H7 (cell line): ENCODE data around the gene CRYBG3. TPM values are rescaled to one million over a fixed set of nuclear protein-coding genes. Genes with fewer than 3 reads are reported as not detected.

Source experiments
- DNase-seq: peaks from one replicate; pipeline ENCODE4 v3.0.0; 2012
- H3K27me3 ChIP-seq: 2 replicates; pipeline ENCODE4 v1.6.0; 2011; ENCODE audit warnings: mild to moderate bottlenecking, low read length; ENCODE audit not compliant: control insufficient read depth, insufficient read depth
- H3K36me3 ChIP-seq: replicated peaks from 2 replicates; pipeline ENCODE4 v1.5.1; 2011; ENCODE audit warnings: low read length; ENCODE audit not compliant: control insufficient read depth, insufficient read depth
- H3K4me3 ChIP-seq: 2 replicates; pipeline ENCODE4 v1.5.1; 2011; ENCODE audit warnings: low read depth, mild to moderate bottlenecking, control low read depth, low read length, moderate library complexity; ENCODE audit not compliant: insufficient read depth
- total RNA-seq: library from RNA; depleted of rRNA; stranded (reverse); fragments of >200 nt; shearing (Covaris generic); gene quantifications from 2 replicates; pipeline ENCODE4 v1.2.3, GENCODE V29; 2014; rRNA removed

The CRYBG3 gene
- 3.7 and 5.7 TPM in 2 replicates for total RNA-seq

- Histone ChIP-seq H3K4me3 (peak within 1 kb of the TSS; percentile 77), H3K27me3 (peaks cover 33% of the 10 kb centered on the region), H3K36me3 (no peaks in the 10 kb centered on the region)
- peak; percentile 88 for DNase-seq
Measured at GRCh38 chr3:97821774-97822358, at the start of gene CRYBG3. TSS of gene CRYBG3 (plus strand) at chr3:97822011. CDS start at chr3:97822207, 196 bp downstream.

GRCh38 chr3:97772926-97773325 is 48.9 kb upstream of the CRYBG3 start:
- H3K36me3 ChIP-seq = no peaks in the 10 kb centered on the region
- no peak overlapping the region for H3K4me3 ChIP-seq
- no peak for DNase-seq
- H3K27me3 ChIP-seq = no peaks in the 10 kb centered on the region

- Histone ChIP-seq H3K36me3 (no peaks in the 10 kb centered on the region), H3K27me3 (no peaks in the 10 kb centered on the region), H3K4me3 (no peak overlapping the region)
- DNase-seq = no peak
Measured at GRCh38 chr3:97778152-97778551, 43.7 kb upstream of the CRYBG3 start.

GRCh38 chr3:97793420-97794019 is 28.3 kb upstream of the CRYBG3 start:
- DNase-seq = no peak

GRCh38 chr3:97795951-97796350 is 25.9 kb upstream of the CRYBG3 start:
- DNase-seq = no peak
- no peaks in the 10 kb centered on the region for H3K27me3 ChIP-seq
- H3K4me3 ChIP-seq = no peak overlapping the region
- H3K36me3 ChIP-seq = no peaks in the 10 kb centered on the region

More at GRCh38 chr3:97793420-97794019, 28.3 kb upstream of the CRYBG3 start:
- no peaks in the 10 kb centered on the region for H3K27me3 ChIP-seq
- H3K36me3 ChIP-seq = no peaks in the 10 kb centered on the region
- no peak overlapping the region for H3K4me3 ChIP-seq

- H3K4me3 ChIP-seq = no peak overlapping the region
- no peaks in the 10 kb centered on the region for H3K36me3 ChIP-seq
- no peak for DNase-seq
- no peaks in the 10 kb centered on the region for H3K27me3 ChIP-seq
Measured at GRCh38 chr3:97804471-97804870, 17.3 kb upstream of the CRYBG3 start.

GRCh38 chr3:97810779-97811390 is 10.9 kb upstream of the CRYBG3 start:
- no peaks in the 10 kb centered on the region for H3K27me3 ChIP-seq
- H3K36me3 ChIP-seq = no peaks in the 10 kb centered on the region
- no peak for DNase-seq
- no peak overlapping the region for H3K4me3 ChIP-seq

- no peak overlapping the region for H3K4me3 ChIP-seq
- no peak for DNase-seq
- peaks cover 3% of the 10 kb centered on the region; the same call in 1 of the 2 replicates for H3K27me3 ChIP-seq
- H3K36me3 ChIP-seq = no peaks in the 10 kb centered on the region
Measured at GRCh38 chr3:97815149-97815917, 6.5 kb upstream of the CRYBG3 start.

GRCh38 chr3:97816811-97817210 is 5.0 kb upstream of the CRYBG3 start:
- H3K4me3 ChIP-seq = no peak overlapping the region
- no peaks in the 10 kb centered on the region for H3K36me3 ChIP-seq
- no peak for DNase-seq
- H3K27me3 ChIP-seq = peaks cover 15% of the 10 kb centered on the region

- no peak overlapping the region for H3K4me3 ChIP-seq
- peaks cover 26% of the 10 kb centered on the region for H3K27me3 ChIP-seq
- no peaks in the 10 kb centered on the region for H3K36me3 ChIP-seq
- no peak for DNase-seq
Measured at GRCh38 chr3:97817965-97818364, 3.8 kb upstream of the CRYBG3 start.

GRCh38 chr3:97820780-97821179 is 1.0 kb upstream of the CRYBG3 start:
- H3K27me3 ChIP-seq = peaks cover 33% of the 10 kb centered on the region
- no peak overlapping the region; the same call in 1 of the 2 replicates for H3K4me3 ChIP-seq
- no peak for DNase-seq
- no peaks in the 10 kb centered on the region for H3K36me3 ChIP-seq

GRCh38 chr3:97821287-97821773 is 481 bp upstream of the CRYBG3 start:
- DNase-seq = peak; percentile 40
- peak overlapping the region; percentile 77 for H3K4me3 ChIP-seq
- H3K27me3 ChIP-seq = peaks cover 33% of the 10 kb centered on the region
- H3K36me3 ChIP-seq = no peaks in the 10 kb centered on the region

GRCh38 chr3:97822359-97822775 is 556 bp downstream of the CRYBG3 start:
- DNase-seq = no peak
- Histone ChIP-seq H3K27me3 (peaks cover 33% of the 10 kb centered on the region), H3K4me3 (peak overlapping the region; percentile 77), H3K36me3 (no peaks in the 10 kb centered on the region)
